Progenitor cell of endocrine pancreas (in vitro differentiated cells): Measurements from ENCODE around the gene MSMB. TPM values are rescaled to one million over a fixed set of nuclear protein-coding genes. Genes with fewer than 3 reads are reported as not detected.
"Not testable (repeated sequence)": the region's sequence is repeated elsewhere in the genome, so short reads cannot be mapped to it uniquely, and the experiment has no call there.

ENCODE experiments used
- DNase-seq: peaks from one replicate; pipeline ENCODE4 v3.0.0; 2021; ENCODE audit warnings: low spot score; ENCODE audit not compliant: unreplicated experiment
- H3K27ac Mint-ChIP-seq: 2 replicates; pipeline ENCODE4 v1.8.0; 2021; ENCODE audit warnings: mild to moderate bottlenecking, moderate library complexity, mixed read lengths
- H3K27me3 Mint-ChIP-seq: 2 replicates; pipeline ENCODE4 v1.8.0; 2021; ENCODE audit warnings: mixed read lengths
- H3K36me3 Mint-ChIP-seq: 2 replicates; pipeline ENCODE4 v1.8.0; 2022; ENCODE audit warnings: mixed read lengths; ENCODE audit not compliant: insufficient read depth
- H3K4me1 Mint-ChIP-seq: 2 replicates; pipeline ENCODE4 v1.8.0; 2021; ENCODE audit warnings: low read depth, mixed read lengths
- H3K4me3 Mint-ChIP-seq: 2 replicates; pipeline ENCODE4 v1.8.0; 2021; ENCODE audit warnings: low read depth, mild to moderate bottlenecking, moderate library complexity, mixed read lengths
- H3K9me3 Mint-ChIP-seq: 2 replicates; pipeline ENCODE4 v1.8.0; 2021; ENCODE audit warnings: low read depth, mixed read lengths
- total RNA-seq: library from RNA; stranded (reverse); gene quantifications from 2 replicates; pipeline ENCODE4 v1.2.1, GENCODE V29; 2021
- TF ChIP-seq, protein P1 (sequence below): fragments of 200-600 bp; sonication (generic); IDR thresholded peaks from one replicate; pipeline ENCODE4 v1.5.0; 2021; ENCODE audit warnings: antibody characterized with exemption, mild to moderate bottlenecking; ENCODE audit not compliant: unreplicated experiment

The MSMB gene
- total RNA-seq, 1 donor from 2014 or later: not detected

DNA sequence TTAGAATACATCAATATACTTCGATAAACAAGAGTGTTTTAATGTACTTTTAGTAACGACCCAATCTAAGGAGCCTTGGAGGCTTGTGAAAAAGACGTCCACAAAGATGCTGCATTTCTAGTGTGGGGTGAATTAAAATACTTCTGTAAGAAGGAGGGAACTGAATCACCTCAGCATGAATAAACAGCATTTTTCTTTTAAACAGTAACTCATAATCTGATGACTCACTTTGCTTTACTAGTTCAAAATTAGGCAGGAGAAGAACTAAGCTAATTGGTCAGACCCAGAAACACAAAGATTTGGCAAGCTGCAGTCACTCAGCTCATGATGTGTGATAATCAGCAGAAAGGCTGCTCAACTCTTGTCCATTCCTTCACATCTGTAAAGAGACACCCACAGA, 39.9 kb downstream of the MSMB start:
- no peak overlapping the region for H3K4me3 Mint-ChIP-seq

DNA sequence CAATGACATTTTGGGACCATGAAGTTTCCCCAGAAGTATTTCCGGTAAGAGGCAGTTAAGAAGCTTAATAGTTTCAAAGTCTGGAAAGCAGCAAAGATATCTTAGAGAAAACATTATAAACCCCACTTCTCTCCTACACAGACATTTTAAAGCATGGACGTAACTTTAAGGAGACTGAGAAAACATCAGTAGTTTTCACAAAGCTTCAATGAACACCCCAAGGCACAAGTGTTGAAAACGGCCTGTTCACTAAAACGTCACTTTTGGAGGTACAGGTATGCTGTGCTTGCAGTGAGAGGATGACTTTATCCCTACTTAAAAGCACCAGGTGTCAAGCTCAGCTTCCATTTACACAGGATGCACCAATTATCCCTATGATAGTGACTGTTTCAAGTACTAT, 40.7 kb downstream of the MSMB start:
- Mint-ChIP-seq H3K27ac (no peak overlapping the region), H3K4me1 (no peaks in the 10 kb centered on the region), H3K27me3 (no peaks in the 10 kb centered on the region), H3K36me3 (peaks cover 23% of the 10 kb centered on the region), H3K4me3 (no peak overlapping the region), H3K9me3 (no peaks in the 10 kb centered on the region)
- no peak for DNase-seq
- TF ChIP-seq, protein P1, sequence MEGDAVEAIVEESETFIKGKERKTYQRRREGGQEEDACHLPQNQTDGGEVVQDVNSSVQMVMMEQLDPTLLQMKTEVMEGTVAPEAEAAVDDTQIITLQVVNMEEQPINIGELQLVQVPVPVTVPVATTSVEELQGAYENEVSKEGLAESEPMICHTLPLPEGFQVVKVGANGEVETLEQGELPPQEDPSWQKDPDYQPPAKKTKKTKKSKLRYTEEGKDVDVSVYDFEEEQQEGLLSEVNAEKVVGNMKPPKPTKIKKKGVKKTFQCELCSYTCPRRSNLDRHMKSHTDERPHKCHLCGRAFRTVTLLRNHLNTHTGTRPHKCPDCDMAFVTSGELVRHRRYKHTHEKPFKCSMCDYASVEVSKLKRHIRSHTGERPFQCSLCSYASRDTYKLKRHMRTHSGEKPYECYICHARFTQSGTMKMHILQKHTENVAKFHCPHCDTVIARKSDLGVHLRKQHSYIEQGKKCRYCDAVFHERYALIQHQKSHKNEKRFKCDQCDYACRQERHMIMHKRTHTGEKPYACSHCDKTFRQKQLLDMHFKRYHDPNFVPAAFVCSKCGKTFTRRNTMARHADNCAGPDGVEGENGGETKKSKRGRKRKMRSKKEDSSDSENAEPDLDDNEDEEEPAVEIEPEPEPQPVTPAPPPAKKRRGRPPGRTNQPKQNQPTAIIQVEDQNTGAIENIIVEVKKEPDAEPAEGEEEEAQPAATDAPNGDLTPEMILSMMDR: no peak

More for the DNA sequence above, 39.9 kb downstream of the MSMB start:
- H3K27ac Mint-ChIP-seq: no peak overlapping the region
- H3K36me3 Mint-ChIP-seq: peaks cover 28% of the 10 kb centered on the region
- DNase-seq: no peak
- no peaks in the 10 kb centered on the region for H3K27me3 Mint-ChIP-seq
- H3K9me3 Mint-ChIP-seq: no peaks in the 10 kb centered on the region
- TF ChIP-seq, protein P1: no peak
- H3K4me1 Mint-ChIP-seq: no peaks in the 10 kb centered on the region

DNA sequence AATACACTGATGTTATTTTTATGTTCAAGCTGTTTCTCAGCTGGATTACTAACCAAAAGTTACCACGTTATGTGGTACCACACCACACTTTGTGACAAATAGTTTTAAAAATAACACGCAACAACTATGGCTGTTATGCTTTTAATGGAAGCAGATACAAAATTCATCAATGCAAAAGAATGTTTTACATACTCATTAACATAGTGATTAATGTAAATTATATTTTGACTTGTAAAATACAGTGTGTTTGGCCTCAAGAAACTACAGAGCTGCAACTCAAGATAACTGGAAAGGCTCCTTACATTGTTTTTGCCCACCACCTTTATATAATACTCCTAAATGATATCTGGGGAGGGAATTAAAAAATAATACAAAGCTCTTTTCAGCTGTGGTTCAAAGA, 41.1 kb downstream of the MSMB start:
- DNase-seq: no peak
- H3K4me1 Mint-ChIP-seq: no peaks in the 10 kb centered on the region
- no peak overlapping the region for H3K4me3 Mint-ChIP-seq
- TF ChIP-seq, protein P1: no peak
- H3K27me3 Mint-ChIP-seq: no peaks in the 10 kb centered on the region
- H3K27ac Mint-ChIP-seq: no peak overlapping the region
- H3K9me3 Mint-ChIP-seq: no peaks in the 10 kb centered on the region
- peaks cover 26% of the 10 kb centered on the region for H3K36me3 Mint-ChIP-seq

DNA sequence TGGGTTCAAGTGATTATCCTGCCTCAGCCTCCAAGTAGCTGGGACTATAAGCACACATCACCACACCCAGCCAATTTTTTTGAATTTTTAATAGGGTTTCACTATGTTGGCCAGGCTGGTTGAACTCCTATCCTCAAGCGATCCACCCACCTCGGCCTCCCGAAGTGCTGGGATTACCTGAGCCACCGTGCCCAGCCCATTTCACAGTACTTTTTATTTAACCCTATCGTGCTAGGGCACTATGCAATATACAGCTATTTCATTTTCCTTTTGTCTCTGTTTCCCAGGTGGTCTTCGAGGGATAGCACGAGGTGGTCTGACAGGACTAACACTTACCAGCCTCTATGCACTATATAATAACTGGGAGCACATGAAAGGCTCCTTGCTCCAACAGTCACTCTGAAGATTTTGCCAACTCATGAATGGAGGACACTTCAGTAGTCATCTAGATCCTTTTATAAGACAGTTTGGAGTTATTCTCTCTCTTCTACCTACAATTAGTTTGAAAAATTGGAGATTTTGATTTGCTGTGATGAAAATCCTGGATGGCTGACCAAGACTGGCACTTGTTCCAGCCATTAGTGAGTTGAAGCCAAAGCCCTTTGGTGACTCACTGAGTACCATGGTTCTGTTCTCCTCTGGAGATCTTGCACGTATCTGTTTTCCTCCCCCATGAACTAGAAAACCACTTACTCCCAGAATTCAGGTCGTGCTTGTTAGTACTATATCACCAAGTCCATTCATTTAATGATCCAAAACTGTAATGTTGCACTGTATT, 43.0 kb downstream of the MSMB start:
- Mint-ChIP-seq H3K4me1 (no peaks in the 10 kb centered on the region), H3K4me3 (no peak overlapping the region), H3K27ac (no peak overlapping the region), H3K9me3 (no peaks in the 10 kb centered on the region), H3K27me3 (no peaks in the 10 kb centered on the region), H3K36me3 (peaks cover 33% of the 10 kb centered on the region)
- no peak for DNase-seq
- TF ChIP-seq, protein P1: no peak

DNA sequence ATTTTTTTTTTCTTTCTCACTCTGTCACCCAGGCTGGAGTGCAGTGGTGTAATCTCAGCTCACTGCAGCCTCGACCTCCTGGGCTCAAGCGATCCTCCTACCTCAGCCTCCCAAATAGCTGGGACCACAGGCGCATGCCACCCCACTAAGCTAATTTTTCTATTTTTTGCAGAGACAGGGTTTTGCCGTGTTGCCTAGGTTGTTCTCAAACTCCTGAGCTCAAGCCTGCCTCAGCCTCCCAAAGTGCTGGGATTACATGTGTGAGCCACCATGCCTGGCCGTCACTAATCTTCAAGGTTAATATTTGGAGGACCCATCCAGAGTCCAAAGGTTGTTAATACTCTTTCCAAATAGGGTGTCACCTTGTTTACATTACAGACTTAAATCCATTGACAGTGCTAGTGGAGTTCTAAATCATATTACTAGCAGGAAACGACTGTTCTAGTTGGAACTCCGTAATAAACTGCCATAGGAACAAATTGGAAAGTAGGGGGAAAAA, 43.8 kb downstream of the MSMB start:
- H3K27ac Mint-ChIP-seq, H3K9me3 Mint-ChIP-seq, H3K4me3 Mint-ChIP-seq, H3K27me3 Mint-ChIP-seq, DNase-seq, H3K4me1 Mint-ChIP-seq: not testable (repeated sequence)
- peaks cover 34% of the 10 kb centered on the region for H3K36me3 Mint-ChIP-seq
